GM12892 (cell line): ENCODE measurements around the gene GALNT9.

Experiments used
- POLR2A ChIP-seq: IDR thresholded peaks from 2 replicates; pipeline ENCODE4 v1.6.1; 2011; ENCODE audit warnings: low read depth, low read length, control low read depth
- POLR2AphosphoS5 ChIP-seq: IDR thresholded peaks from 2 replicates; pipeline ENCODE4 v1.6.1; 2011; ENCODE audit warnings: low read depth, low read length, control low read depth
- TAF1 ChIP-seq: IDR thresholded peaks from 2 replicates; pipeline ENCODE4 v1.6.1; 2011; ENCODE audit warnings: low read depth, mild to moderate bottlenecking, control low read depth, low read length, borderline replicate concordance

GRCh38 chr12:132348176-132348575 is 18.8 kb upstream of the GALNT9 start:
- no peak for TF ChIP-seq POLR2A
- no peak for TF ChIP-seq POLR2AphosphoS5
- no peak for TF ChIP-seq TAF1
